SK-N-MC (cell line): ENCODE results near the gene STAT4.

Experiments
- FOXP2 ChIP-seq: optimal IDR thresholded peaks from 2 replicates; pipeline ENCODE3; 2011; ENCODE audit warnings: mild to moderate bottlenecking, moderate library complexity; ENCODE audit not compliant: insufficient read depth; ENCODE audit errors: extremely low read length, control extremely low read depth
- POLR2AphosphoS5 ChIP-seq: IDR thresholded peaks from 2 replicates; pipeline ENCODE4 v1.6.1; 2012; ENCODE audit warnings: mild to moderate bottlenecking, low read depth, low read length, borderline replicate concordance

DNA sequence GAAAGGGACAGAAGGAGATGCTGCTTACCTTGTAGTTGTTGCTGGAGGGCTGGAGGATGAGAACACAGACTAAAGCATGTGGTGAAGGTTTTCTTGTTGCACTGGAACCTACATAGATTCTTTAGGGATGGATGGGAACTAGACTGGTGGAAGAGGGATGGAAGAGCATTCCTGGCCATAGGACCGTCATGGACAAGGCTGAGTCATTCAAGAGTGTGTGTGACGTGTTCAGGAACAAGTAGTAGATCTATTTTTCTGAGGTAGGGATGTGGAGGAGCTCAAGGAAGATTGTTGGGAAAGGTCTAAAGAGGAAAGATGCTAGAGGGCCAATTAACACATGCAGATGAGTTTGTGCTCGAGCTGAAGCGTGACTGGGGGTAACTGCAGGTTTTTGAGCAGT lies 6.6 kb downstream of the STAT4 start:
- TF ChIP-seq POLR2AphosphoS5, result no peak
- TF ChIP-seq FOXP2, result no peak
